Ascending aorta (tissue), 2 donors: ENCODE results near the gene ITGA4. TPM values are rescaled to one million over a fixed set of nuclear protein-coding genes. Genes with fewer than 3 reads are reported as not detected.

ENCODE experiments used
- DNase-seq, 2 donors: peaks; one replicate each; pipeline ENCODE4 v3.0.0-alpha.2; 2019; ENCODE audit warnings: low spot score in 2 of 2
- H3K27ac ChIP-seq, 2 donors: fragments of 200-600 bp; sonication (generic); one replicate each; pipeline ENCODE4 v1.5.1; 2016 to 2017; ENCODE audit warnings: mild to moderate bottlenecking in 1 of 2
- H3K27me3 ChIP-seq: fragments of 200-600 bp; sonication (generic); one replicate; pipeline ENCODE4 v1.5.1; 2017
- H3K36me3 ChIP-seq, 2 donors: fragments of 200-600 bp; sonication (generic); one replicate each; pipeline ENCODE4 v1.5.1; 2016
- H3K4me1 ChIP-seq, 2 donors: fragments of 200-600 bp; sonication (generic); one replicate each; pipeline ENCODE4 v1.5.1; 2016 to 2017; ENCODE audit warnings: mild to moderate bottlenecking in 1 of 2
- H3K4me3 ChIP-seq, 2 donors: fragments of 200-600 bp; sonication (generic); one replicate each; pipeline ENCODE4 v1.5.1; 2016 to 2017; ENCODE audit warnings: mild to moderate bottlenecking in 1 of 2
- H3K9me3 ChIP-seq, 2 donors: fragments of 200-600 bp; sonication (generic); one replicate each; pipeline ENCODE4 v1.5.1; 2016
- intact Hi-C: fragments of 100-400 bp; cut with DNase I; formaldehyde crosslinking; loops from one replicate; pipeline ENCODE4 v1.15.1; 2023
- total RNA-seq: library from RNA; depleted of rRNA; stranded (reverse); fragments of >200 nt; gene quantifications from one replicate; pipeline ENCODE4 v1.1.0, GENCODE V29; 2016
- TF ChIP-seq, protein P1 (sequence below), 3 experiments: fragments of 200-600 bp in 2 of 3; fragments of 450-650 bp in 1 of 3; sonication (generic) in 2 of 3; IDR thresholded peaks; one replicate each; pipeline ENCODE4 v1.5.1; 2016 to 2019; ENCODE audit warnings: antibody characterized with exemption in 3 of 3, mild to moderate bottlenecking in 1 of 3, moderate library complexity in 1 of 3

The ITGA4 gene
- total RNA-seq, 1 donor from 2014 or later, result 6.6 TPM

DNA sequence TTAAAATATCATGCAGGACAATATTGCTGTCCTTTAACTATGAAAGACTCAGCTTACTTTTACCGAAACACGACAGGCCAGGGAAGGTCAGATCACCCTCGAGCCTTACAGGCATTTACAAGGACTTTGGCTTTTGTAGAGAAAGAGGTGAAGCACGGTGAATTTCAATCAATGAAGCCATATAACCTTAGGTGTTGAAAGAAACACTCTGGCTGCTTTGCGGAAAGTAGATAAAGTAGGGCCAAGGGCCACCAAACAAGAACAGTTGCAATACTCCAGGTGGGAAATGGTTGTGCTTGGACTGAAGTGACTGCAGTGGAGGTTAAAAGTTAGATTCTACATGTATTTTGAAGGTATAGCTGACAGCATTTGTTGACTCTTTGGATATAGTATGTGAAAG, 119.2 kb downstream of the ITGA4 start:
- Histone ChIP-seq H3K9me3 (no peaks in the 10 kb centered on the region), H3K4me3 (no peak overlapping the region), H3K4me1 (no peaks in the 10 kb centered on the region), H3K36me3 (no peaks in the 10 kb centered on the region), H3K27ac (no peak overlapping the region), H3K27me3 (no peaks in the 10 kb centered on the region)
- no peak for DNase-seq
- TF ChIP-seq, protein P1, sequence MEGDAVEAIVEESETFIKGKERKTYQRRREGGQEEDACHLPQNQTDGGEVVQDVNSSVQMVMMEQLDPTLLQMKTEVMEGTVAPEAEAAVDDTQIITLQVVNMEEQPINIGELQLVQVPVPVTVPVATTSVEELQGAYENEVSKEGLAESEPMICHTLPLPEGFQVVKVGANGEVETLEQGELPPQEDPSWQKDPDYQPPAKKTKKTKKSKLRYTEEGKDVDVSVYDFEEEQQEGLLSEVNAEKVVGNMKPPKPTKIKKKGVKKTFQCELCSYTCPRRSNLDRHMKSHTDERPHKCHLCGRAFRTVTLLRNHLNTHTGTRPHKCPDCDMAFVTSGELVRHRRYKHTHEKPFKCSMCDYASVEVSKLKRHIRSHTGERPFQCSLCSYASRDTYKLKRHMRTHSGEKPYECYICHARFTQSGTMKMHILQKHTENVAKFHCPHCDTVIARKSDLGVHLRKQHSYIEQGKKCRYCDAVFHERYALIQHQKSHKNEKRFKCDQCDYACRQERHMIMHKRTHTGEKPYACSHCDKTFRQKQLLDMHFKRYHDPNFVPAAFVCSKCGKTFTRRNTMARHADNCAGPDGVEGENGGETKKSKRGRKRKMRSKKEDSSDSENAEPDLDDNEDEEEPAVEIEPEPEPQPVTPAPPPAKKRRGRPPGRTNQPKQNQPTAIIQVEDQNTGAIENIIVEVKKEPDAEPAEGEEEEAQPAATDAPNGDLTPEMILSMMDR (IDR thresholded peaks at IDR 0.05), result no peak
- intact Hi-C loops, result loop anchor here (10.0 kb wide), 1 partner anchor 138 kb away; no protein-coding TSS in a partner anchor

GRCh38 chr2:181578829-181579228, 121.6 kb downstream of the ITGA4 start:
- H3K27me3 ChIP-seq, result no peaks in the 10 kb centered on the region
- no peak overlapping the region for H3K27ac ChIP-seq
- H3K4me1 ChIP-seq, result no peaks in the 10 kb centered on the region
- intact Hi-C loops, result loop anchor here (10.0 kb wide), 1 partner anchor 136 kb away; no protein-coding TSS in a partner anchor
- no peak overlapping the region for H3K4me3 ChIP-seq
- H3K9me3 ChIP-seq, result no peaks in the 10 kb centered on the region
- TF ChIP-seq, protein P1 (IDR thresholded peaks at IDR 0.05), result no peak
- no peaks in the 10 kb centered on the region for H3K36me3 ChIP-seq
- DNase-seq, result no peak

DNA sequence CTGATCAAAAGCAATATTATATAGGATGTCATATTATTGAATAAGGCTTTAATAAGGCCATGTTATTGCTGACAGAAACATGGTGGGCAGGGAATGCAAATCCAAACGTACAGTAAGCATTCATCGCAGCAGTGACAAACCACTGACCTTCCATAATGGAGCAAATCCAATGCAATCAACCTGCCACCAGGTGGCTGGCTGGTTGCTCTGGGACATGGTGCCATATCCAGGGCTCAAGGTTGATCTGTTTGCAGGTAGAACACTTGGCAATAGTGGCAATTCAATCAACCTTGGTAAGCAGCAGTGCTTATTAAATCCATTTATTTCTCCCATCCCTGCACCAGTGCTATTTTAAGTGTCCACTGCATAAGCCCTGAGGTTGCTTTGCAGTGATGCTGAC, 124.3 kb downstream of the ITGA4 start:
- Histone ChIP-seq H3K4me3 (no peak overlapping the region), H3K27ac (no peak overlapping the region), H3K4me1 (no peaks in the 10 kb centered on the region), H3K36me3 (no peaks in the 10 kb centered on the region), H3K9me3 (no peaks in the 10 kb centered on the region), H3K27me3 (no peaks in the 10 kb centered on the region)
- TF ChIP-seq, protein P1 (IDR thresholded peaks at IDR 0.05), result no peak
- intact Hi-C loops, result no loop called here
- no peak for DNase-seq

DNA sequence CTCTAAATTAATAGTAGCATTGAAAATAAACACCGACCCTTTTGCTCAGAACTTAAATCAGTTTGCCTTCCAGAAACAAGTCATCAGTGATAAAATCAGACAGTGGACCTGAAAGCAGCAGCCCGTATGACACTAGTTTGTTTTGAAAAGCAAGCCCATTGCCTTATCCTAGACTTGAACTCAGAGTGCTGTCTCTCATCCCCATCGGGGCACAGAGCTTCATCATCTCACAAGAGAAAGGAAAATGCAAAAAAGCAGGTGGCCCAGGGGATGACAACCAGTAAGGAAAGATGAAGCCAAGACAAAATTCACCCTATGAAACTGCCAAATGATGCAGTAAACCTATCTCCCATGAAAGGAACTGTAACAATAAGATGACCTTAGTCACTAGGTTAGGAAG, 128.5 kb downstream of the ITGA4 start:
- intact Hi-C loops, result no loop called here
- Histone ChIP-seq H3K4me1 (no peaks in the 10 kb centered on the region), H3K27me3 (no peaks in the 10 kb centered on the region), H3K36me3 (no peaks in the 10 kb centered on the region), H3K4me3 (no peak overlapping the region), H3K27ac (no peak overlapping the region), H3K9me3 (no peaks in the 10 kb centered on the region)
- DNase-seq, result no peak
- TF ChIP-seq, protein P1 (IDR thresholded peaks at IDR 0.05), result no peak

Other genes with a start within 250 kb of the ITGA4 start
- gene CERKL, start 199.7 kb downstream of the ITGA4 start, total RNA-seq, result not detected
- not detected for gene NEUROD1, start 223.1 kb downstream of the ITGA4 start, total RNA-seq